ENCODE results near the gene TMA7.

Gene TMA7

GRCh38 chr3:48429960-48430707 lies 9.9 kb upstream of the TMA7 start, which contains the start of gene PLXNB1:
TSS of gene PLXNB1 (minus strand) at chr3:48430086. CDS start at chr3:48424611, 5,475 bp downstream.
- ChIA-PET CTCF (interaction anchor here (0.7 to 2.9 kb wide), 2 partner anchors 10 to 30 kb away, joined by 3 to 9 read pairs; partner anchors contain the start of genes CCDC51 and TMA7), POLR2A (interaction anchor here (1.2 kb wide), 1 partner anchor 10 kb away, joined by 3 read pairs; the partner anchor contains the start of genes CCDC51 and TMA7)
- TF ChIP-seq HOXD13 (CRISPR knock-in tag; IDR thresholded peaks at IDR 0.05; ENCODE audit: borderline replicate concordance): no peak
- peak; percentile 73 for TF ChIP-seq SP7 (tag by site-specific recombination; IDR thresholded peaks at IDR 0.05)
- 0 out of 2 replicates have a peak, but pooled peaks have one; percentile 56 for TF ChIP-seq ZNF610 (tag by site-specific recombination; IDR thresholded peaks at IDR 0.05; ENCODE audit: borderline replicate concordance)
- TF ChIP-seq SP2 (tag by site-specific recombination; IDR thresholded peaks at IDR 0.05): peak; percentile 72
- peak; percentile 72 for TF ChIP-seq ZNF18 (tag by site-specific recombination; IDR thresholded peaks at IDR 0.05)
- TF ChIP-seq ZNF398 (tag by site-specific recombination; IDR thresholded peaks at IDR 0.05): peak; percentile 100
- peak; percentile 85 for TF ChIP-seq EGR2 (tag by site-specific recombination; IDR thresholded peaks at IDR 0.05; ENCODE audit: low read depth)
- TF ChIP-seq OSR2 (tag by site-specific recombination; IDR thresholded peaks at IDR 0.05): no peak; the same call in 1 of the 2 replicates
- TF ChIP-seq ZNF561 (tag by site-specific recombination; IDR thresholded peaks at IDR 0.05; ENCODE audit: borderline replicate concordance): no peak
- TF ChIP-seq, protein P1, sequence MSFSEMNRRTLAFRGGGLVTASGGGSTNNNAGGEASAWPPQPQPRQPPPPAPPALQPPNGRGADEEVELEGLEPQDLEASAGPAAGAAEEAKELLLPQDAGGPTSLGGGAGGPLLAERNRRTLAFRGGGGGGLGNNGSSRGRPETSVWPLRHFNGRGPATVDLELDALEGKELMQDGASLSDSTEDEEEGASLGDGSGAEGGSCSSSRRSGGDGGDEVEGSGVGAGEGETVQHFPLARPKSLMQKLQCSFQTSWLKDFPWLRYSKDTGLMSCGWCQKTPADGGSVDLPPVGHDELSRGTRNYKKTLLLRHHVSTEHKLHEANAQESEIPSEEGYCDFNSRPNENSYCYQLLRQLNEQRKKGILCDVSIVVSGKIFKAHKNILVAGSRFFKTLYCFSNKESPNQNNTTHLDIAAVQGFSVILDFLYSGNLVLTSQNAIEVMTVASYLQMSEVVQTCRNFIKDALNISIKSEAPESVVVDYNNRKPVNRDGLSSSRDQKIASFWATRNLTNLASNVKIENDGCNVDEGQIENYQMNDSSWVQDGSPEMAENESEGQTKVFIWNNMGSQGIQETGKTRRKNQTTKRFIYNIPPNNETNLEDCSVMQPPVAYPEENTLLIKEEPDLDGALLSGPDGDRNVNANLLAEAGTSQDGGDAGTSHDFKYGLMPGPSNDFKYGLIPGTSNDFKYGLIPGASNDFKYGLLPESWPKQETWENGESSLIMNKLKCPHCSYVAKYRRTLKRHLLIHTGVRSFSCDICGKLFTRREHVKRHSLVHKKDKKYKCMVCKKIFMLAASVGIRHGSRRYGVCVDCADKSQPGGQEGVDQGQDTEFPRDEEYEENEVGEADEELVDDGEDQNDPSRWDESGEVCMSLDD (tag by site-specific recombination; IDR thresholded peaks at IDR 0.05): peak; percentile 68; the same call in 1 of the 2 replicates
- peak; percentile 43; the same call in 1 of the 2 replicates for TF ChIP-seq ZSCAN23 (tag by site-specific recombination; IDR thresholded peaks at IDR 0.05)
- TF ChIP-seq GLIS2 (tag by site-specific recombination; IDR thresholded peaks at IDR 0.05): peak; percentile 74
- no peak for TF ChIP-seq ZNF658 (tag by site-specific recombination; IDR thresholded peaks at IDR 0.05)
- peak; percentile 79 for TF ChIP-seq ZNF629 (tag by site-specific recombination; IDR thresholded peaks at IDR 0.05)
- TF ChIP-seq IKZF3 (tag by site-specific recombination; IDR thresholded peaks at IDR 0.05): no peak
- no peak for TF ChIP-seq ZNF792 (tag by site-specific recombination; IDR thresholded peaks at IDR 0.05)
- no peak for TF ChIP-seq SCRT1 (tag by site-specific recombination; IDR thresholded peaks at IDR 0.05; ENCODE audit: borderline replicate concordance)
- TF ChIP-seq ZNF394 (tag by site-specific recombination; IDR thresholded peaks at IDR 0.05; ENCODE audit: borderline replicate concordance): peak; percentile 18; the same call in 1 of the 2 replicates
- peak; percentile 85 for TF ChIP-seq ZFHX2 (tag by site-specific recombination; conservative IDR thresholded peaks at IDR 0.05)
- TF ChIP-seq ZNF366 (tag by site-specific recombination; conservative IDR thresholded peaks at IDR 0.05): peak; percentile 83
- peak; percentile 94 for TF ChIP-seq ZBTB20 (tag by site-specific recombination; IDR thresholded peaks at IDR 0.05)
- TF ChIP-seq ZNF76 (tag by site-specific recombination; IDR thresholded peaks at IDR 0.05; ENCODE audit: borderline replicate concordance, low read depth): peak; percentile 60; the same call in 1 of the 2 replicates
- TF ChIP-seq ZBTB48 (tag by site-specific recombination; IDR thresholded peaks at IDR 0.05): 0 out of 2 replicates have a peak, but pooled peaks have one; percentile 52
- no peak for TF ChIP-seq ZNF660 (tag by site-specific recombination; IDR thresholded peaks at IDR 0.05)
- peak; percentile 79 for TF ChIP-seq GLIS1 (tag by site-specific recombination; IDR thresholded peaks at IDR 0.05)
- peak; percentile 69; the same call in 1 of the 2 replicates for TF ChIP-seq ZEB2 (tag by site-specific recombination; IDR thresholded peaks at IDR 0.05)
- peak; percentile 97 for TF ChIP-seq ZNF600 (tag by site-specific recombination; IDR thresholded peaks at IDR 0.05)
- TF ChIP-seq, protein P2, sequence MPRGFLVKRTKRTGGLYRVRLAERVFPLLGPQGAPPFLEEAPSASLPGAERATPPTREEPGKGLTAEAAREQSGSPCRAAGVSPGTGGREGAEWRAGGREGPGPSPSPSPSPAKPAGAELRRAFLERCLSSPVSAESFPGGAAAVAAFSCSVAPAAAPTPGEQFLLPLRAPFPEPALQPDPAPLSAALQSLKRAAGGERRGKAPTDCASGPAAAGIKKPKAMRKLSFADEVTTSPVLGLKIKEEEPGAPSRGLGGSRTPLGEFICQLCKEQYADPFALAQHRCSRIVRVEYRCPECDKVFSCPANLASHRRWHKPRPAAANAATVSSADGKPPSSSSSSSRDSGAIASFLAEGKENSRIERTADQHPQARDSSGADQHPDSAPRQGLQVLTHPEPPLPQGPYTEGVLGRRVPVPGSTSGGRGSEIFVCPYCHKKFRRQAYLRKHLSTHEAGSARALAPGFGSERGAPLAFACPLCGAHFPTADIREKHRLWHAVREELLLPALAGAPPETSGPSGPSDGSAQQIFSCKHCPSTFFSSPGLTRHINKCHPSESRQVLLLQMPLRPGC (tag by site-specific recombination; IDR thresholded peaks at IDR 0.05): 0 out of 2 replicates have a peak, but pooled peaks have one; percentile 18

More at GRCh38 chr3:48429960-48430707, 9.9 kb upstream of the TMA7 start, which contains the start of gene PLXNB1:
- Histone ChIP-seq H3K27ac (ENCODE audit: extremely low read depth, low read depth, low read length) (peak within 1 kb of the TSS; percentile 66; the same call in 1 of the 2 replicates), H3K4me3 (ENCODE audit: low read depth, low read length) (peak within 1 kb of the TSS; percentile 70), H3K4me1 (ENCODE audit: control insufficient read depth, insufficient read depth, low read length) (peaks cover 3% of the 10 kb centered on the region; the same call in 1 of the 2 replicates), H3K36me3 (ENCODE audit: control insufficient read depth in 2 of 2, insufficient read depth in 1 of 2, low read length in 2 of 2) (peaks cover 0 to 38% of the 10 kb centered on the region in 2 experiments; a peak in 1 of 3 replicates), H3K9me3 (ENCODE audit: control insufficient read depth, insufficient read depth, low read depth, low read length) (no peaks in the 10 kb centered on the region)
